OCI-LY1 (cell line): ENCODE data around the gene RETREG2.

Experiments
- EZH2 ChIP-seq: fragments of 200-600 bp; sonication (generic), shearing (Covaris generic); IDR thresholded peaks from 2 replicates; pipeline ENCODE4 v1.8.0; 2017; ENCODE audit warnings: borderline replicate concordance, mixed run types, mild to moderate bottlenecking, antibody characterized with exemption, low read length, moderate library complexity, mixed read lengths
- TF ChIP-seq, protein P1 (sequence below): fragments of 200-600 bp; sonication (generic), shearing (Covaris generic); IDR thresholded peaks from 2 replicates; pipeline ENCODE4 v1.5.1; 2017; ENCODE audit warnings: mild to moderate bottlenecking, antibody characterized with exemption, low read length, moderate library complexity, mixed read lengths

DNA sequence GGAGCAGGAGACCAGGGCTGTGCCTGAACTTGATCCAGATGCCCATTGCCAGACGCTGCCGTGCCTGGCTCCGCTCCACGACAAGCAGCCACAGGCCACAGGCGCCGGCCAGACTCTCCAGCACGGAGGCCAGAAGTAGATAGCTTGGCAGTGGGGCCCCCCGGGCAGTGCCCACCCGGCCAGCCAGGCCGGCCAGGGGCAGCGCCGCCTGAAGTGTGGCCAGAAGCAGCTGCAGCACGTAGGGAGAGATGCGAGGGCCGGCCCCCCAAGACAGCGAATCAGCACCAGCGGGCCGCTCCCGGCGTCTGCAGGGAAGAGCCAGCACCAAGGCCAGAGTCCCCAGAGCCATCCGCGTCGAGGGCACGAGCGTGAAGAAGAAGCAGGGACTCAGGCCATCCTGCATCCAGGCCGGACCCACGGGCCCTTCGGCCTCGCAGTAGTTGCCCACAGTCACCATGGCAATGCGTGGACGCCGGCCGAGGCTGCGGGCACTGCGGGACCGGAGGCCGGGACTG lies 40.2 kb downstream of the RETREG2 start:
- TF ChIP-seq, protein P1, sequence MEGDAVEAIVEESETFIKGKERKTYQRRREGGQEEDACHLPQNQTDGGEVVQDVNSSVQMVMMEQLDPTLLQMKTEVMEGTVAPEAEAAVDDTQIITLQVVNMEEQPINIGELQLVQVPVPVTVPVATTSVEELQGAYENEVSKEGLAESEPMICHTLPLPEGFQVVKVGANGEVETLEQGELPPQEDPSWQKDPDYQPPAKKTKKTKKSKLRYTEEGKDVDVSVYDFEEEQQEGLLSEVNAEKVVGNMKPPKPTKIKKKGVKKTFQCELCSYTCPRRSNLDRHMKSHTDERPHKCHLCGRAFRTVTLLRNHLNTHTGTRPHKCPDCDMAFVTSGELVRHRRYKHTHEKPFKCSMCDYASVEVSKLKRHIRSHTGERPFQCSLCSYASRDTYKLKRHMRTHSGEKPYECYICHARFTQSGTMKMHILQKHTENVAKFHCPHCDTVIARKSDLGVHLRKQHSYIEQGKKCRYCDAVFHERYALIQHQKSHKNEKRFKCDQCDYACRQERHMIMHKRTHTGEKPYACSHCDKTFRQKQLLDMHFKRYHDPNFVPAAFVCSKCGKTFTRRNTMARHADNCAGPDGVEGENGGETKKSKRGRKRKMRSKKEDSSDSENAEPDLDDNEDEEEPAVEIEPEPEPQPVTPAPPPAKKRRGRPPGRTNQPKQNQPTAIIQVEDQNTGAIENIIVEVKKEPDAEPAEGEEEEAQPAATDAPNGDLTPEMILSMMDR = no peak
- no peak for TF ChIP-seq EZH2
